MM.1S (cell line): Measurements from ENCODE around the gene RP9.

ENCODE experiments used
- DNase-seq: peaks from one replicate; pipeline ENCODE4 v3.0.0-alpha.2; 2015
- H2AFZ ChIP-seq: fragments of 300-600 bp; sonication (generic); 2 replicates; pipeline ENCODE4 v1.6.0; 2016; ENCODE audit warnings: antibody characterized with exemption, low read length
- H3F3A ChIP-seq: fragments of 300-600 bp; sonication (generic); 2 replicates; pipeline ENCODE4 v1.6.1; 2016; ENCODE audit warnings: mild to moderate bottlenecking, antibody characterized with exemption, low read length, moderate library complexity, mixed read lengths; ENCODE audit not compliant: insufficient read depth
- H3K27ac ChIP-seq: fragments of 300-600 bp; sonication (generic); 2 replicates; pipeline ENCODE4 v1.5.1; 2016; ENCODE audit warnings: mild to moderate bottlenecking, low read length
- H3K27me3 ChIP-seq: fragments of 300-600 bp; sonication (generic); replicated peaks from 2 replicates; pipeline ENCODE4 v1.6.0; 2016; ENCODE audit warnings: low read length; ENCODE audit not compliant: insufficient read depth
- H3K36me3 ChIP-seq: fragments of 300-600 bp; sonication (generic); replicated peaks from 2 replicates; pipeline ENCODE4 v1.6.1; 2016; ENCODE audit warnings: mild to moderate bottlenecking, low read length, mixed read lengths; ENCODE audit not compliant: insufficient read depth
- H3K4me1 ChIP-seq: fragments of 300-600 bp; sonication (generic); 2 replicates; pipeline ENCODE4 v1.6.1; 2016; ENCODE audit warnings: low read length, mixed read lengths
- H3K4me2 ChIP-seq: fragments of 300-600 bp; sonication (generic); 2 replicates; pipeline ENCODE4 v1.6.0; 2016; ENCODE audit warnings: low read depth, low read length
- H3K4me3 ChIP-seq: fragments of 300-600 bp; sonication (generic); 2 replicates; pipeline ENCODE4 v1.5.1; 2016; ENCODE audit warnings: low read length, mixed read lengths
- H3K79me2 ChIP-seq: fragments of 300-600 bp; sonication (generic); 2 replicates; pipeline ENCODE4 v1.6.1; 2016; ENCODE audit warnings: mixed run types, low read length, mixed read lengths
- H3K9ac ChIP-seq: fragments of 300-600 bp; sonication (generic); 2 replicates; pipeline ENCODE4 v1.6.1; 2016; ENCODE audit warnings: low read length, mixed read lengths
- H3K9me2 ChIP-seq: fragments of 300-600 bp; sonication (generic); replicated peaks from 2 replicates; pipeline ENCODE4 v1.6.1; 2016; ENCODE audit warnings: mild to moderate bottlenecking, low read length, mixed read lengths; ENCODE audit not compliant: insufficient read depth
- H3K9me3 ChIP-seq: fragments of 300-600 bp; sonication (generic); replicated peaks from 2 replicates; pipeline ENCODE4 v1.6.1; 2016; ENCODE audit warnings: mild to moderate bottlenecking, low read length, mixed read lengths; ENCODE audit not compliant: insufficient read depth
- H4K20me1 ChIP-seq: fragments of 300-600 bp; sonication (generic); 2 replicates; pipeline ENCODE4 v1.6.1; 2016; ENCODE audit warnings: mild to moderate bottlenecking, low read length, moderate library complexity, mixed read lengths; ENCODE audit not compliant: insufficient read depth
- EZH2 ChIP-seq: fragments of 300-600 bp; sonication (generic); optimal IDR thresholded peaks from 2 replicates; pipeline ENCODE3; 2017; ENCODE audit warnings: low read depth, mild to moderate bottlenecking, antibody characterized with exemption, low read length, mixed read lengths
- EZH2phosphoT487 ChIP-seq: fragments of 300-600 bp; sonication (generic); IDR thresholded peaks from 2 replicates; pipeline ENCODE4 v1.6.1; 2018; ENCODE audit warnings: antibody characterized with exemption, low read length
- TF ChIP-seq, protein P1 (sequence below): fragments of 300-600 bp; sonication (generic); IDR thresholded peaks from 2 replicates; pipeline ENCODE4 v1.5.1; 2016; ENCODE audit warnings: antibody characterized with exemption, low read length, mixed read lengths

The RP9 gene

GRCh38 chr7:33156441-33156840 lies 47.2 kb upstream of the RP9 start:
- Histone ChIP-seq H3K27ac (no peak overlapping the region), H3K4me2 (no peak overlapping the region), H3K9ac (no peak overlapping the region), H3F3A (no peaks in the 10 kb centered on the region), H3K79me2 (no peaks in the 10 kb centered on the region), H3K36me3 (no peaks in the 10 kb centered on the region), H2AFZ (no peak overlapping the region), H3K4me3 (no peak overlapping the region), H3K9me3 (no peaks in the 10 kb centered on the region), H3K4me1 (peaks cover 13% of the 10 kb centered on the region; the same call in 1 of the 2 replicates), H3K9me2 (no peaks in the 10 kb centered on the region), H4K20me1 (no peaks in the 10 kb centered on the region), H3K27me3 (no peaks in the 10 kb centered on the region)
- TF ChIP-seq, protein P1, sequence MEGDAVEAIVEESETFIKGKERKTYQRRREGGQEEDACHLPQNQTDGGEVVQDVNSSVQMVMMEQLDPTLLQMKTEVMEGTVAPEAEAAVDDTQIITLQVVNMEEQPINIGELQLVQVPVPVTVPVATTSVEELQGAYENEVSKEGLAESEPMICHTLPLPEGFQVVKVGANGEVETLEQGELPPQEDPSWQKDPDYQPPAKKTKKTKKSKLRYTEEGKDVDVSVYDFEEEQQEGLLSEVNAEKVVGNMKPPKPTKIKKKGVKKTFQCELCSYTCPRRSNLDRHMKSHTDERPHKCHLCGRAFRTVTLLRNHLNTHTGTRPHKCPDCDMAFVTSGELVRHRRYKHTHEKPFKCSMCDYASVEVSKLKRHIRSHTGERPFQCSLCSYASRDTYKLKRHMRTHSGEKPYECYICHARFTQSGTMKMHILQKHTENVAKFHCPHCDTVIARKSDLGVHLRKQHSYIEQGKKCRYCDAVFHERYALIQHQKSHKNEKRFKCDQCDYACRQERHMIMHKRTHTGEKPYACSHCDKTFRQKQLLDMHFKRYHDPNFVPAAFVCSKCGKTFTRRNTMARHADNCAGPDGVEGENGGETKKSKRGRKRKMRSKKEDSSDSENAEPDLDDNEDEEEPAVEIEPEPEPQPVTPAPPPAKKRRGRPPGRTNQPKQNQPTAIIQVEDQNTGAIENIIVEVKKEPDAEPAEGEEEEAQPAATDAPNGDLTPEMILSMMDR, result no peak
- TF ChIP-seq EZH2 (no peak), EZH2phosphoT487 (no peak)
- no peak for DNase-seq

- H3K9me2 ChIP-seq, result no peaks in the 10 kb centered on the region
Measured at GRCh38 chr7:33155811-33156210, 46.6 kb upstream of the RP9 start.

DNA sequence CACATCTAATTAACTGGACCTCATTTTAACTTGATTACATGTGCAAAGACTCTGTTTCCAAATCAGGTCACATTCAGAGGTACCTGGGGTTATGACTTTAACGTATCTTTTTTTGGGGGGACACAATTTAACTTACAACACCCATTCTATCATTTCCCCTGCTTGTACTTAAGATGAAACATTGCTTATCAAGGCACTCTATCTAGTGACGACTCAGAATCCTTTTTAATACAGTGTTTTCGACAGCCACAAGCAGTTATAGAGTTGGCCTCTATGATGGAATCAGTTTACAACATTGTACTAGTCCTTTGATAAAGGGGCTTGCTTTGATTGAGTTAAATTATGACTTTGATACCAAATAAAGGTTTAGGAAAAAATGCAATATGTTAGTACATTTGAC lies 42.9 kb upstream of the RP9 start:
- Histone ChIP-seq H3K36me3 (no peaks in the 10 kb centered on the region), H3K9me3 (no peaks in the 10 kb centered on the region), H3K4me1 (peaks cover 2% of the 10 kb centered on the region; the same call in 1 of the 2 replicates), H3F3A (no peaks in the 10 kb centered on the region), H4K20me1 (no peaks in the 10 kb centered on the region), H3K4me3 (no peak overlapping the region), H3K27me3 (no peaks in the 10 kb centered on the region), H3K4me2 (no peak overlapping the region), H3K9me2 (no peaks in the 10 kb centered on the region), H2AFZ (no peak overlapping the region), H3K27ac (no peak overlapping the region), H3K9ac (no peak overlapping the region), H3K79me2 (no peaks in the 10 kb centered on the region)
- TF ChIP-seq, protein P1, result no peak
- no peak for TF ChIP-seq EZH2phosphoT487
- TF ChIP-seq EZH2, result no peak
- no peak for DNase-seq

More at GRCh38 chr7:33155811-33156210, 46.6 kb upstream of the RP9 start:
- no peak overlapping the region for H3K4me2 ChIP-seq
- H2AFZ ChIP-seq, result no peak overlapping the region
- TF ChIP-seq, protein P1, result no peak
- TF ChIP-seq EZH2 (no peak), EZH2phosphoT487 (no peak)
- H4K20me1 ChIP-seq, result no peaks in the 10 kb centered on the region
- no peak overlapping the region for H3K27ac ChIP-seq
- H3K9me3 ChIP-seq, result no peaks in the 10 kb centered on the region
- no peak overlapping the region for H3K9ac ChIP-seq
- DNase-seq, result no peak
- H3K27me3 ChIP-seq, result no peaks in the 10 kb centered on the region
- H3F3A ChIP-seq, result no peaks in the 10 kb centered on the region
- no peak overlapping the region for H3K4me3 ChIP-seq
- no peaks in the 10 kb centered on the region for H3K36me3 ChIP-seq
- H3K4me1 ChIP-seq, result peaks cover 13% of the 10 kb centered on the region; the same call in 1 of the 2 replicates
- H3K79me2 ChIP-seq, result no peaks in the 10 kb centered on the region
